NOMO-1 (cell line): Measurements from ENCODE around the gene DYNLL1.

ENCODE experiments used
- DNase-seq, 2 experiments: peaks; one replicate each; lab custom pipeline; 2025; ENCODE audit not compliant: unreplicated experiment in 2 of 2; lab: John Stamatoyannopoulos, UW

DYNLL1 gene

GRCh38 chr12:120546050-120546386, 50.1 kb downstream of the DYNLL1 start:
- DNase-seq: no peak
